ENCODE results near the gene CSN3. TPM values are rescaled to one million over a fixed set of nuclear protein-coding genes. Genes with fewer than 3 reads are reported as not detected.

The CSN3 gene
- total and polyA plus RNA-seq, 2 of the 4 experiments (the other 2 are of a cell fraction): not detected

DNA sequence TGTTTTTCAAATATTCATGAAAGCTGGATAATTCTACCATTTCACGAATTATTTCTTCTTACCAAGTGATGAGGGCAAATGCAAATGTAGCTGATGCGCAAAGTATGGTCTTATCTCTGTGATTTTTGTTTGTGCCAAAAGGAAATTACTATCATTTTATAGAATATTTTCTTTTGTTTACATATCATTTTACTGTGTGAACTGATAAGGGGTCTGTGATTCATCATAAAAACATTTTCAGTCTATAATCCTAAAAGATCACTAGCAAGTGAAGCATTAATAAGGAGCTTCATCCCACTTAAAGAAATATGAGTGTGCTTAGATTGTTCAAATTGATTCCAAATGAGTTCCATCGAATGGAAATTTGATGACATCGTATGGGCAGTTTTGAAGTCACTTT lies 694 bp downstream of the CSN3 start:
- Histone ChIP-seq H2BK120ac (ENCODE audit: low read depth, low read length) (no peak overlapping the region), H3K9ac (ENCODE audit: low read depth, low read length) (no peak overlapping the region), H3K18ac (ENCODE audit: low read depth, low read length) (no peak overlapping the region), H3K79me1 (ENCODE audit: low read depth in 1 of 2, low read length in 2 of 2) (no peaks in the 10 kb centered on the region), H2AK5ac (ENCODE audit: low read depth, low read length) (no peak overlapping the region), H4K91ac (ENCODE audit: insufficient read depth, low read depth, low read length) (no peak overlapping the region), H4K8ac (ENCODE audit: low read depth in 2 of 2, low read length in 2 of 2) (no peak overlapping the region), H3K23ac (ENCODE audit: low read depth, low read length) (no peak overlapping the region), H3K14ac (replicated peaks; ENCODE audit: low read depth, low read length) (no peak overlapping the region), H2BK20ac (ENCODE audit: low read depth, low read length) (no peak overlapping the region), H2BK5ac (ENCODE audit: low read depth, low read length, poor library complexity, severe bottlenecking) (no peak overlapping the region), H3K9me3 (ENCODE audit: control insufficient read depth, insufficient read depth, low read length) (no peaks in the 10 kb centered on the region), H3K4me1 (ENCODE audit: control insufficient read depth, insufficient read depth, low read length) (no peaks in the 10 kb centered on the region), H3K4me2 (ENCODE audit: low read depth, low read length) (no peak overlapping the region), H2AFZ (replicated peaks; ENCODE audit: low read length, poor library complexity) (no peak overlapping the region), H4K20me1 (ENCODE audit: insufficient read depth, low read length) (no peaks in the 10 kb centered on the region), H3K36me3 (ENCODE audit: control insufficient read depth, insufficient read depth, low read length) (no peaks in the 10 kb centered on the region), H3K4ac (ENCODE audit: low read depth, low read length) (no peak overlapping the region), H3K27ac (ENCODE audit: insufficient read depth, low read length) (no peak overlapping the region), H3K4me3 (ENCODE audit: insufficient read depth, low read depth, low read length) (no peak overlapping the region), H3K9me1 (ENCODE audit: insufficient read depth, low read length) (no peaks in the 10 kb centered on the region), H3K27me3 (ENCODE audit: control insufficient read depth, insufficient read depth, low read length) (no peaks in the 10 kb centered on the region), H2AK9ac (replicated peaks; ENCODE audit: low read depth, low read length, poor library complexity) (no peak overlapping the region), H4K5ac (ENCODE audit: low read depth, low read length) (no peak overlapping the region), H2BK15ac (ENCODE audit: low read depth, low read length) (no peak overlapping the region), H3K56ac (ENCODE audit: extremely low read depth, insufficient read depth, low read length) (no peak overlapping the region)
- ChIA-PET CTCF (no interaction called here), POLR2A (ENCODE audit: unreplicated experiment) (no interaction called here)
- BruUV-seq (replicated peaks): no TSS peak
- ATAC-seq (ENCODE audit: low read depth) (no peak), DNase-seq (no peak)
- WGBS, 2 experiments (ENCODE audit: extremely low coverage in 2 of 2, insufficient read length in 1 of 2): no CpG with 5 or more reads among the region's 4 CpGs
- intact Hi-C loops (cut with micrococcal nuclease): no loop called here
- dilution Hi-C loops (cut with HindIII; ENCODE audit: low sequenced_read_pairs, unreplicated experiment): no loop called here
- in situ Hi-C loops (cut with MboI; ENCODE audit: low sequenced_read_pairs): no loop called here
- TF ChIP-seq MXI1 (IDR thresholded peaks at IDR 0.05; ENCODE audit: borderline replicate concordance, low read depth, low read length): no peak

Measured in IMR-90 (cell line).